Heart right ventricle (tissue), 16 donors: Measurements from ENCODE around the gene RAB11FIP3. TPM values are rescaled to one million over a fixed set of nuclear protein-coding genes. Genes with fewer than 3 reads are reported as not detected.
"Not testable (repeated sequence)": the region's sequence is repeated elsewhere in the genome, so short reads cannot be mapped to it uniquely, and the experiment has no call there.

ENCODE experiments used
- ATAC-seq, 8 donors: fragments of 200-7000 bp; cut with Tn5 transposase; one replicate each; pipeline ENCODE4 v1.9.1; 2020; ENCODE audit warnings: mild to moderate bottlenecking in 8 of 8, moderate library complexity in 8 of 8, moderate number of reproducible peaks in 1 of 8
- DNase-seq, 2 donors: peaks; one replicate each; pipeline ENCODE4 v3.0.0-alpha.2; 2020
- H3K27ac ChIP-seq, 10 donors: fragments of 200-600 bp; sonication (generic) in 2 of 10; one replicate each; pipeline versions ENCODE4 v1.5.0 to v1.8.0; 2020 to 2022; ENCODE audit warnings: mild to moderate bottlenecking in 3 of 10
- H3K27me3 ChIP-seq, 7 donors: fragments of 200-600 bp; one replicate each; pipeline ENCODE4 v1.8.0; 2021 to 2022; ENCODE audit warnings: mild to moderate bottlenecking in 2 of 7
- H3K36me3 ChIP-seq, 9 donors: fragments of 200-600 bp; sonication (generic) in 1 of 9; one replicate each; pipeline versions ENCODE4 v1.5.0 to v1.8.0; 2020 to 2022; ENCODE audit warnings: mild to moderate bottlenecking in 2 of 9
- H3K4me1 ChIP-seq, 9 donors: fragments of 200-600 bp; sonication (generic) in 1 of 9; one replicate each; pipeline versions ENCODE4 v1.5.0 to v1.8.0; 2020 to 2022; ENCODE audit warnings: mild to moderate bottlenecking in 4 of 9
- H3K4me3 ChIP-seq, 10 donors: fragments of 200-600 bp; sonication (generic) in 2 of 10; one replicate each; pipeline versions ENCODE4 v1.5.0 to v1.8.0; 2020 to 2022; ENCODE audit warnings: mild to moderate bottlenecking in 7 of 10, moderate library complexity in 2 of 10
- H3K9me3 ChIP-seq, 11 donors: fragments of 200-600 bp in 10 of 11; sonication (generic) in 2 of 11; one replicate each; pipeline versions ENCODE4 v1.5.0 to v1.8.0; 2013 to 2022; ENCODE audit warnings: mild to moderate bottlenecking in 2 of 11, control low read depth in 1 of 11, moderate library complexity in 1 of 11
- CTCF ChIP-seq, 9 donors: fragments of 200-600 bp; sonication (generic) in 2 of 9; IDR thresholded peaks; one replicate each; pipeline versions ENCODE4 v1.5.0 to v1.8.0; 2021 to 2022; ENCODE audit warnings: antibody characterized with exemption in 9 of 9, mild to moderate bottlenecking in 5 of 9, moderate library complexity in 1 of 9
- WGBS, 2 donors: extraction: QIAGEN DNeasy Blood & Tissue Kit; methylation state at CpG; one replicate each; pipeline ENCODE4 v1.1.7; 2013; ENCODE audit warnings: inconsistent platforms in 1 of 2; 5-methylcytosine and 5-hydroxymethylcytosine counted together
- intact Hi-C, 10 donors: fragments of 100-400 bp; cut with DNase I; formaldehyde crosslinking; loops; one replicate each; pipeline versions ENCODE4 v1.11.1 to v1.14.2; 2022
- polyA plus RNA-seq, 2 donors: library from polyadenylated mRNA; stranded (reverse); fragments of 200-250 nt; gene quantifications; one replicate each; pipeline ENCODE4 v1.2.3, GENCODE V29; 2013
- total RNA-seq, 10 donors: library from RNA; stranded (reverse); fragmentation: NEBNext Ultra II Directional in 3 of 10; extraction: Animal tissue kit (Norgen Biotek cat#: 25700) in 3 of 10; gene quantifications; one replicate each; pipeline versions ENCODE4 v1.2.1 to v1.2.4, GENCODE V29; 2021 to 2023
- donor health status: Arrhythmogenic right ventricular cardiomyopathy.
- donor health status: ischemic (EF 13 %, LVEDD 7.1; RV severe dilation, severe dysfunction).
- donor health status: healthy with polysubstance abuse.
- donor health status: DM: no; HTN: yes; CAD: no.
- donor health status: DM: no; HTN: no; CAD: no.
- donor health status: ischemic (EF 25% LVEDD 6.9; RV normal size, moderate dysfunction).
- donor health status: ischemic (EF 25% LVEDD 5.7; RV mildly dilated, moderate dysfunction).
- donor health status: healthy.
- donor health status: DM: yes; HTN: yes; CAD: no.
- donor health status: Ischemic cardiomyopathy.
- donor health status: ischemic (EF 35%, LVEDD 5.7; RV mildly dilated, moderate dysfunction).
- donor health status: nonischemic (EF 11% LVEDD 7.7; RV severe dilation, severe dysfunction).
- donor health status: DM: yes; HTN: yes; CAD: no.
- donor health status: PGD.
- donor health status: ischemic (EF 29% LVEDD 5.4; RV normal size, mild dysfunction).
- donor health status: nonischemic (EF 23%, LVEDD 6.1; RV moderate dilation, normal function).

Gene RAB11FIP3
- total and polyA plus RNA-seq, 12 donors: 16.6 to 40.3 (median 29.1) TPM

- no peak for ATAC-seq
- TF ChIP-seq CTCF (IDR thresholded peaks at IDR 0.05): no peak
- H3K9me3 ChIP-seq: no peaks in the 10 kb centered on the region
- no peak for DNase-seq
- H3K27ac ChIP-seq: no peak overlapping the region
- 90 to 92% methylated on average over 15 to 16 of the region's 16 CpGs for WGBS, 2 donors
- H3K27me3 ChIP-seq: no peaks in the 10 kb centered on the region
- peaks cover 0 to 8% (median 5%) of the 10 kb centered on the region in 9 donors for H3K4me1 ChIP-seq
- intact Hi-C loops: no loop called here
- H3K36me3 ChIP-seq: peaks cover 0 to 27% (median 0%) of the 10 kb centered on the region in 9 donors
- H3K4me3 ChIP-seq: no peak overlapping the region
These were observed 18.2 kb upstream of the RAB11FIP3 start for GRCh38 chr16:407253-407652.

- H3K27ac ChIP-seq: no peak overlapping the region
- no peaks in the 10 kb centered on the region for H3K9me3 ChIP-seq
- H3K4me3 ChIP-seq: no peak overlapping the region
- DNase-seq (no peak), ATAC-seq (no peak)
- no peaks in the 10 kb centered on the region for H3K27me3 ChIP-seq
- TF ChIP-seq CTCF (IDR thresholded peaks at IDR 0.05): no peak
- WGBS, 2 donors: 89 to 92% methylated on average over 36 of the region's 36 CpGs
- peaks cover 0 to 27% (median 0%) of the 10 kb centered on the region in 9 donors for H3K36me3 ChIP-seq
- no peaks in the 10 kb centered on the region for H3K4me1 ChIP-seq
- intact Hi-C loops: no loop called here
These were observed 14.8 kb upstream of the RAB11FIP3 start for GRCh38 chr16:410516-411178.

GRCh38 chr16:411576-412265 lies 13.7 kb upstream of the RAB11FIP3 start:
- H3K9me3 ChIP-seq: no peaks in the 10 kb centered on the region
- WGBS, 2 donors: 94 to 97% methylated on average over 26 of the region's 26 CpGs
- TF ChIP-seq CTCF (IDR thresholded peaks at IDR 0.05): no peak
- DNase-seq (no peak), ATAC-seq (peak in 2 of 8 donors; percentile 15 to 42)
- H3K36me3 ChIP-seq: peaks cover 0 to 27% (median 0%) of the 10 kb centered on the region in 9 donors
- no peaks in the 10 kb centered on the region for H3K27me3 ChIP-seq
- intact Hi-C loops: no loop called here
- H3K4me3 ChIP-seq: no peak overlapping the region
- H3K27ac ChIP-seq: no peak overlapping the region
- no peaks in the 10 kb centered on the region for H3K4me1 ChIP-seq

GRCh38 chr16:414395-415169 lies 10.9 kb upstream of the RAB11FIP3 start:
- no peak for TF ChIP-seq CTCF (IDR thresholded peaks at IDR 0.05)
- ATAC-seq (peak in 1 of 8 donors; percentile 7), DNase-seq (no peak)
- WGBS, 2 donors: 90% methylated on average over 21 of the region's 21 CpGs
- H3K27me3 ChIP-seq: no peaks in the 10 kb centered on the region
- no peaks in the 10 kb centered on the region for H3K9me3 ChIP-seq
- peaks cover 0 to 23% (median 0%) of the 10 kb centered on the region in 9 donors for H3K36me3 ChIP-seq
- no peak overlapping the region for H3K4me3 ChIP-seq
- intact Hi-C loops: no loop called here
- H3K4me1 ChIP-seq: no peaks in the 10 kb centered on the region
- H3K27ac ChIP-seq: no peak overlapping the region

- DNase-seq, H3K27me3 ChIP-seq, H3K9me3 ChIP-seq, H3K4me3 ChIP-seq, H3K4me1 ChIP-seq, ATAC-seq, intact Hi-C loops, H3K27ac ChIP-seq: not testable (repeated sequence)
- WGBS, 2 donors: 94 to 97% methylated on average over 3 of the region's 3 CpGs
- H3K36me3 ChIP-seq: peaks cover 0 to 19% (median 0%) of the 10 kb centered on the region in 9 donors
These were observed 10.3 kb upstream of the RAB11FIP3 start for GRCh38 chr16:415170-415498.

- not testable (repeated sequence) for ATAC-seq, DNase-seq, H3K4me3 ChIP-seq, H3K27me3 ChIP-seq, H3K36me3 ChIP-seq, H3K9me3 ChIP-seq, H3K27ac ChIP-seq
- peaks cover 0 to 31% (median 25%) of the 10 kb centered on the region in 9 donors for H3K4me1 ChIP-seq
- WGBS, 2 donors: 91 to 94% methylated on average over 13 of the region's 13 CpGs
- intact Hi-C loops: loop anchor here in 3 of 10 donors (10.0 kb wide), 2 partner anchors 53 to 163 kb away; no protein-coding TSS in a partner anchor
These were observed 3.3 kb upstream of the RAB11FIP3 start for GRCh38 chr16:422179-422578.
